H1 (cell line): ENCODE data around the gene TSSC4. TPM values are rescaled to one million over a fixed set of nuclear protein-coding genes. Genes with fewer than 3 reads are reported as not detected.

Experiments used
- CTCF ChIA-PET: fragments of 300-600 bp; sonication (Branson Sonifier 250); formaldehyde crosslinking; loops from one replicate; lab custom pipeline; 2021; ENCODE audit not compliant: partially characterized antibody; lab: Charles Lee
- POLR2A ChIA-PET: fragments of 300-600 bp; sonication (Branson Sonifier 250); formaldehyde crosslinking; loops from one replicate; lab custom pipeline; 2021; ENCODE audit warnings: inconsistent platforms; ENCODE audit not compliant: partially characterized antibody; lab: Charles Lee
- DNase-seq, 2 experiments: peaks; one replicate each; pipeline versions ENCODE4 v3.0.0 to v3.0.0-alpha.2; 2010 to 2022; ENCODE audit warnings: low spot score in 2 of 2, low read depth in 1 of 2, mixed read lengths in 1 of 2
- FAIRE-seq: peaks from 2 replicates; lab custom pipeline; 2011; peaks lifted over from hg19 to GRCh38; lab: Jason Lieb, UNC
- H2AFZ ChIP-seq: 2 replicates; pipeline ENCODE4 v1.8.1; 2012; ENCODE audit warnings: low read length, inconsistent platforms
- H2AK5ac ChIP-seq: 2 replicates; pipeline ENCODE4 v1.6.1; 2013; ENCODE audit warnings: low read depth, low read length
- H2BK120ac ChIP-seq: replicated peaks from 2 replicates; pipeline ENCODE3; 2013; ENCODE audit warnings: low read depth, low read length, inconsistent platforms
- H2BK12ac ChIP-seq: 2 replicates; pipeline ENCODE4 v1.6.1; 2013; ENCODE audit warnings: low read depth, low read length
- H2BK15ac ChIP-seq: 2 replicates; pipeline ENCODE4 v1.6.1; 2013; ENCODE audit warnings: low read length
- H2BK20ac ChIP-seq: 2 replicates; pipeline ENCODE4 v1.6.1; 2013; ENCODE audit warnings: low read length
- H2BK5ac ChIP-seq: 2 replicates; pipeline ENCODE4 v1.6.1; 2013; ENCODE audit warnings: low read depth, low read length
- H3K14ac ChIP-seq: 2 replicates; pipeline ENCODE4 v1.6.1; 2013; ENCODE audit warnings: inconsistent platforms; ENCODE audit not compliant: insufficient read length
- H3K18ac ChIP-seq: 2 replicates; pipeline ENCODE4 v1.6.1; 2013; ENCODE audit warnings: low read length; ENCODE audit errors: extremely low read depth
- H3K23ac ChIP-seq: 2 replicates; pipeline ENCODE4 v1.6.1; 2013; ENCODE audit warnings: inconsistent platforms; ENCODE audit not compliant: insufficient read length
- H3K23me2 ChIP-seq: 2 replicates; pipeline ENCODE4 v1.6.1; 2013; ENCODE audit warnings: low read depth, low read length
- H3K27ac ChIP-seq: 2 replicates; pipeline ENCODE4 v1.6.1; 2011; ENCODE audit warnings: low read depth, low read length, inconsistent platforms
- H3K27me3 ChIP-seq, 4 experiments: replicated peaks in 1 of 4; 1 replicate in 1 of 4; 2 replicates in 3 of 4; pipeline versions ENCODE4 v1.6.1 to v1.8.1; 2011 to 2013; ENCODE audit warnings: low read length in 3 of 4, mild to moderate bottlenecking in 3 of 4, inconsistent platforms in 2 of 4, mixed read lengths in 2 of 4, moderate library complexity in 1 of 4; ENCODE audit not compliant: control insufficient read depth in 3 of 4, insufficient read depth in 3 of 4; ENCODE audit errors: extremely low read depth in 1 of 4
- H3K36me3 ChIP-seq, 4 experiments: 2 replicates each; pipeline versions ENCODE4 v1.6.1 to v1.8.1; 2011 to 2013; ENCODE audit warnings: mild to moderate bottlenecking in 4 of 4, low read length in 3 of 4, moderate library complexity in 2 of 4, control low read depth in 1 of 4, inconsistent platforms in 1 of 4; ENCODE audit not compliant: insufficient read depth in 4 of 4, control insufficient read depth in 2 of 4
- H3K4ac ChIP-seq: replicated peaks from 2 replicates; pipeline ENCODE3; 2013; ENCODE audit warnings: low read length, low read depth, mixed read lengths, inconsistent platforms; ENCODE audit not compliant: insufficient read length
- H3K4me1 ChIP-seq, 4 experiments: replicated peaks in 1 of 4; 1 replicate in 1 of 4; 2 replicates in 3 of 4; pipeline versions ENCODE4 v1.6.1 to v1.8.1; 2011 to 2013; ENCODE audit warnings: low read length in 3 of 4, inconsistent platforms in 2 of 4, mixed read lengths in 1 of 4; ENCODE audit not compliant: insufficient read depth in 4 of 4, control insufficient read depth in 3 of 4
- H3K4me2 ChIP-seq, 2 experiments: 2 replicates each; pipeline versions ENCODE4 v1.6.1 to v1.8.1; 2011 to 2013; ENCODE audit warnings: low read depth in 2 of 2, low read length in 2 of 2, control low read depth in 1 of 2, inconsistent platforms in 1 of 2, mild to moderate bottlenecking in 1 of 2; ENCODE audit not compliant: insufficient read depth in 1 of 2
- H3K4me3 ChIP-seq, 4 experiments: fragments of 200-600, 300-600 bp in 1 of 4; sonication (generic), shearing (Covaris generic), sonication (Bioruptor Twin) in 1 of 4; 2 replicates each; pipeline versions ENCODE4 v1.5.1 to v1.8.1; 2011 to 2016; ENCODE audit warnings: low read length in 4 of 4, low read depth in 3 of 4, control low read depth in 2 of 4, inconsistent platforms in 2 of 4, mild to moderate bottlenecking in 2 of 4, mixed read lengths in 1 of 4, moderate library complexity in 1 of 4; ENCODE audit not compliant: insufficient read depth in 2 of 4; ENCODE audit errors: extremely low read depth in 1 of 4
- H3K56ac ChIP-seq: replicated peaks from 2 replicates; pipeline ENCODE3; 2013; ENCODE audit warnings: low read depth, mild to moderate bottlenecking, mixed read lengths, low read length, inconsistent platforms; ENCODE audit not compliant: insufficient read length
- H3K79me1 ChIP-seq: 2 replicates; pipeline ENCODE4 v1.6.1; 2013; ENCODE audit warnings: low read depth, low read length, control low read depth
- H3K79me2 ChIP-seq, 2 experiments: 2 replicates each; pipeline versions ENCODE4 v1.6.1 to v1.8.1; 2012 to 2013; ENCODE audit warnings: low read length in 2 of 2, mild to moderate bottlenecking in 2 of 2, inconsistent platforms in 1 of 2; ENCODE audit not compliant: insufficient read depth in 2 of 2, control insufficient read depth in 1 of 2
- H3K9ac ChIP-seq, 4 experiments: replicated peaks in 1 of 4; 1 replicate in 1 of 4; 2 replicates in 3 of 4; pipeline versions ENCODE4 v1.6.1 to v1.8.1; 2011 to 2013; ENCODE audit warnings: low read depth in 3 of 4, low read length in 3 of 4, control low read depth in 2 of 4, mild to moderate bottlenecking in 2 of 4, moderate library complexity in 2 of 4, inconsistent platforms in 1 of 4; ENCODE audit errors: extremely low read depth in 1 of 4
- H3K9me3 ChIP-seq, 2 experiments: 2 replicates each; pipeline versions ENCODE4 v1.6.1 to v1.8.1; 2012 to 2013; ENCODE audit warnings: mild to moderate bottlenecking in 2 of 2, moderate library complexity in 2 of 2, control low read depth in 1 of 2, inconsistent platforms in 1 of 2, low read depth in 1 of 2, low read length in 1 of 2, mixed read lengths in 1 of 2; ENCODE audit not compliant: insufficient read depth in 2 of 2
- H4K20me1 ChIP-seq, 2 experiments: replicated peaks in 1 of 2; 2 replicates each; pipeline versions ENCODE3 to v1.8.1; 2011 to 2013; ENCODE audit warnings: inconsistent platforms in 2 of 2, low read length in 2 of 2, mild to moderate bottlenecking in 1 of 2; ENCODE audit not compliant: insufficient read depth in 2 of 2, control insufficient read depth in 1 of 2
- H4K5ac ChIP-seq: 2 replicates; pipeline ENCODE4 v1.6.1; 2013; ENCODE audit warnings: low read length, low read depth, mixed read lengths, inconsistent platforms; ENCODE audit not compliant: insufficient read length
- H4K8ac ChIP-seq: 2 replicates; pipeline ENCODE4 v1.8.0; 2013; ENCODE audit warnings: mild to moderate bottlenecking, moderate library complexity, low read length, inconsistent platforms; ENCODE audit not compliant: insufficient read depth; ENCODE audit errors: extremely low read depth
- H4K91ac ChIP-seq: replicated peaks from 2 replicates; pipeline ENCODE3; 2013; ENCODE audit warnings: low read length, mixed read lengths, inconsistent platforms; ENCODE audit not compliant: insufficient read length
- EGR1 ChIP-seq: IDR thresholded peaks from 2 replicates; pipeline ENCODE4 v1.6.1; 2011; ENCODE audit warnings: low read depth, low read length, borderline replicate concordance
- GTF2F1 ChIP-seq: IDR thresholded peaks from 2 replicates; pipeline ENCODE4 v1.6.1; 2012; ENCODE audit warnings: low read depth, low read length, improper control_type of control experiment, borderline replicate concordance
- KDM1A ChIP-seq: fragments of 200-600, 300-600 bp; sonication (generic); IDR thresholded peaks from 2 replicates; pipeline ENCODE4 v1.7.1; 2016; ENCODE audit warnings: mild to moderate bottlenecking, low read length, borderline replicate concordance
- KDM5A ChIP-seq: fragments of 200-600 bp; IDR thresholded peaks from 2 replicates; pipeline ENCODE4 v1.7.1; 2012; ENCODE audit warnings: mild to moderate bottlenecking, low read length, inconsistent platforms, mixed read lengths
- NRF1 ChIP-seq: IDR thresholded peaks from 2 replicates; pipeline ENCODE4 v1.6.1; 2011; ENCODE audit warnings: mild to moderate bottlenecking, low read depth, low read length, improper control_type of control experiment
- PHF8 ChIP-seq: fragments of 200-600 bp; sonication (generic); conservative IDR thresholded peaks from 2 replicates; pipeline ENCODE4 v1.7.1; 2012; ENCODE audit warnings: low read depth, mild to moderate bottlenecking, inconsistent platforms, low read length, moderate library complexity
- POLR2A ChIP-seq, 2 experiments: IDR thresholded peaks; 1 replicate in 1 of 2; 2 replicates in 1 of 2; pipeline ENCODE4 v1.6.1; 2011; ENCODE audit warnings: low read depth in 2 of 2, low read length in 2 of 2, mild to moderate bottlenecking in 2 of 2; ENCODE audit errors: control extremely low read depth in 1 of 2
- POLR2AphosphoS5 ChIP-seq: IDR thresholded peaks from 2 replicates; pipeline ENCODE4 v1.6.1; 2011; ENCODE audit warnings: low read depth, low read length
- SIN3A ChIP-seq, 2 experiments: IDR thresholded peaks in 1 of 2; conservative IDR thresholded peaks in 1 of 2; 2 replicates each; pipeline ENCODE4 v1.6.1; 2011 to 2012; ENCODE audit warnings: low read length in 2 of 2, improper control_type of control experiment in 1 of 2, low read depth in 1 of 2, mild to moderate bottlenecking in 1 of 2
- SIX5 ChIP-seq: IDR thresholded peaks from 2 replicates; pipeline ENCODE4 v1.6.1; 2011; ENCODE audit warnings: mild to moderate bottlenecking, low read depth, low read length
- SP2 ChIP-seq: IDR thresholded peaks from 2 replicates; pipeline ENCODE4 v1.6.1; 2012; ENCODE audit warnings: mild to moderate bottlenecking, low read length, inconsistent platforms
- TBP ChIP-seq: IDR thresholded peaks from 2 replicates; pipeline ENCODE4 v1.6.1; 2011; ENCODE audit warnings: low read depth, low read length, improper control_type of control experiment
- TCF12 ChIP-seq: IDR thresholded peaks from 2 replicates; pipeline ENCODE4 v1.6.1; 2011; ENCODE audit warnings: low read depth, mild to moderate bottlenecking, low read length
- ZNF274 ChIP-seq: IDR thresholded peaks from 2 replicates; pipeline ENCODE4 v1.7.0; 2012; ENCODE audit warnings: low read length, borderline replicate concordance; ENCODE audit errors: extremely low read depth
- WGBS, 2 experiments: shearing (Covaris generic) in 1 of 2; methylation state at CpG; one replicate each; pipeline versions ENCODE4 v1.1.6 to v1.1.7; 2013 to 2015; ENCODE audit warnings: low lambda C conversion rate in 2 of 2, mixed read lengths in 2 of 2, inconsistent platforms in 1 of 2, low coverage in 1 of 2, missing lambda C conversion rate in 1 of 2; ENCODE audit not compliant: insufficient replicate concordance in 2 of 2, insufficient coverage in 1 of 2, insufficient read length in 1 of 2; ENCODE audit errors: extremely low coverage in 1 of 2, missing lambda C conversion rate in 1 of 2; 5-methylcytosine and 5-hydroxymethylcytosine counted together
- polyA plus RNA-seq, 7 experiments: library from polyadenylated mRNA; depleted of rRNA in 3 of 7; stranded (reverse) in 5 of 7; unstranded in 2 of 7; fragments of >200 nt in 5 of 7; fragments of 200-250 nt in 2 of 7; gene quantifications; 1 replicate in 5 of 7; 2 replicates in 1 of 7; 4 replicates in 1 of 7; pipeline versions ENCODE4 v1.2.1 to v1.2.3, GENCODE V29; 2011 to 2013; ENCODE audit warnings: missing spikeins in 2 of 7, mixed read lengths in 2 of 7
- total RNA-seq: library from RNA; stranded (reverse); fragmentation: NEBNext Ultra II Directional; extraction: Animal tissue kit (Norgen Biotek cat#: 25700); gene quantifications from 2 replicates; pipeline ENCODE4 v1.2.1, GENCODE V29; 2021
- TF ChIP-seq, protein P1 (sequence below): IDR thresholded peaks from 2 replicates; pipeline ENCODE4 v1.6.1; 2011; ENCODE audit warnings: low read depth, mild to moderate bottlenecking, low read length; ENCODE audit not compliant: insufficient read depth

TSSC4 gene
- total and polyA plus RNA-seq, 2 of the 8 experiments (the other 6 are each of a cell fraction or from before 2014, with no cell fraction given): 34.0 to 39.3 TPM

DNA sequence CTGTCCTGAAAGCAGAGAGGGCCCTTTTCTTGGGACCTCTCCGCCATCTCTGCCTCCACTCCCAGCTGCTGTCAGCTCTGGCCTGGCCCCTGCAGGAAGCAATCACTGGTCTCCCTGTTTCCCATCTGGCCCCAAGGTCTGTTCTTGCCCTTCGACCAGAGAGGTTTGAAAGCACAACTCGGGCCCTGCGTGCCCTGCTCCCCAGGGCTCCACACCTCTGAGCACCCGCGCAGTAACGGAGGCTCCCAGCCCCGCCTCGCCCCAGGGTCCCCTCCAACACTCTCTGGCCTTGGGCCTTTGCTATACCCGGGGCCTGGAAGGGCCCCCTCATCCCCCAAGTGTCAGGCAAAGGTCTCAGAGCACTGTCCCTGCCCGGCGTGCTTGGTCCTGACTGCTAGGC is 31.2 kb upstream of the TSSC4 start:
- H3K36me3 ChIP-seq: no peaks in the 10 kb centered on the region
- H3K79me1 ChIP-seq: no peaks in the 10 kb centered on the region
- WGBS, 2 experiments: 80% methylated on average over 12 of the region's 12 CpGs; no CpG with 5 or more reads in 1 of the 2 experiments
- no peak overlapping the region for H3K14ac ChIP-seq
- H4K5ac ChIP-seq: no peak overlapping the region
- H3K27me3 ChIP-seq: 0 out of 7 replicates have a peak, but pooled peaks cover 0 to 2% (median 0%) of the 10 kb centered on the region in 4 experiments
- no peak overlapping the region for H2BK5ac ChIP-seq
- DNase-seq: no peak
- H4K20me1 ChIP-seq: peaks cover 0 to 1% of the 10 kb centered on the region in 2 experiments
- POLR2A ChIA-PET: interaction anchor here (0.8 kb wide), 1 partner anchor 8 kb away, joined by 3 read pairs; no protein-coding TSS in a partner anchor
- H3K18ac ChIP-seq: no peak overlapping the region
- H3K27ac ChIP-seq: no peak overlapping the region
- H3K4me1 ChIP-seq: no peaks in the 10 kb centered on the region
- no peak overlapping the region for H3K56ac ChIP-seq
- H2BK15ac ChIP-seq: no peak overlapping the region
- no peaks in the 10 kb centered on the region for H3K23me2 ChIP-seq
- FAIRE-seq: no peak
- no peak overlapping the region for H4K91ac ChIP-seq
- no peak overlapping the region for H3K4me3 ChIP-seq
- TF ChIP-seq KDM5A: no peak
- TF ChIP-seq NRF1: no peak
- TF ChIP-seq SIX5: no peak
- TF ChIP-seq SP2: no peak
- TF ChIP-seq ZNF274: no peak
- no peak for TF ChIP-seq TCF12
- no peak for TF ChIP-seq GTF2F1
- no peak for TF ChIP-seq EGR1
- TF ChIP-seq, protein P1, sequence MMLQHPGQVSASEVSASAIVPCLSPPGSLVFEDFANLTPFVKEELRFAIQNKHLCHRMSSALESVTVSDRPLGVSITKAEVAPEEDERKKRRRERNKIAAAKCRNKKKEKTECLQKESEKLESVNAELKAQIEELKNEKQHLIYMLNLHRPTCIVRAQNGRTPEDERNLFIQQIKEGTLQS: no peak
- no peak for TF ChIP-seq TBP
- TF ChIP-seq PHF8: no peak
- no peak for TF ChIP-seq POLR2A (IDR thresholded peaks at IDR 0.05; ENCODE audit: control extremely low read depth in 1 of 2, low read depth in 2 of 2, low read length in 2 of 2)
- no peak for TF ChIP-seq KDM1A
- no peak for TF ChIP-seq POLR2AphosphoS5
- TF ChIP-seq SIN3A (conservative IDR thresholded peaks at IDR 0.05 in 1 of 2, IDR thresholded peaks at IDR 0.05 in 1 of 2; ENCODE audit: low read depth in 1 of 2, low read length in 2 of 2): no peak
- CTCF ChIA-PET: interaction anchor here (0.7 kb wide), 1 partner anchor 12 kb away, joined by 3 read pairs; no protein-coding TSS in a partner anchor
- H2AFZ ChIP-seq: no peak overlapping the region
- H3K9me3 ChIP-seq: no peaks in the 10 kb centered on the region
- H3K4ac ChIP-seq: no peak overlapping the region
- H3K23ac ChIP-seq: no peak overlapping the region
- no peak overlapping the region for H3K4me2 ChIP-seq
- no peak overlapping the region for H4K8ac ChIP-seq
- no peak overlapping the region for H2BK120ac ChIP-seq
- H3K79me2 ChIP-seq: no peaks in the 10 kb centered on the region
- no peak overlapping the region for H3K9ac ChIP-seq
- H2AK5ac ChIP-seq: no peak overlapping the region
- no peak overlapping the region for H2BK20ac ChIP-seq
- H2BK12ac ChIP-seq: no peak overlapping the region
